ENCODE results near the gene SPRR2F. TPM values are rescaled to one million over a fixed set of nuclear protein-coding genes. Genes with fewer than 3 reads are reported as not detected.

The SPRR2F gene
- total RNA-seq, 1 donor from 2014 or later = 2.5 TPM

DNA sequence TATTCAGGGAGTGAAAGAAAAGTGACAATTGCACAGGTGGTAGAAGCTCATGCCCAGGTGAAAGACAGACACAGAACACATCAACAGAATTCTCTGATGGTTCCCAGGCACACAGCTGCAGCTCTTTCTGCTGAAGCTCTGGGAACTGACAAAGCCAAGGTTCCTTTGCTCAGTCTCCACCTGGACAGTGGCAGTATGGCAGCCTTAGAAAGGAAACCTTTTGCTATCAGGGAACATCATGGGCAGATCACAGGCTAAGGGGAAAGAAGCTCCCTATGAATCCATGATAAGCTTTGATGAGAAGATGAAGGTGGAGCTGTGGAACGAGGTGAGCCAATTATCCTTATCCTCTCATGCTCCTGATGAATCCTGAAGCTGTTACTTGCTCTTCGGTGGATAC is 43.1 kb downstream of the SPRR2F start:
- H3K27me3 Mint-ChIP-seq = peaks cover 10% of the 10 kb centered on the region
- H3K4me3 Mint-ChIP-seq = no peak overlapping the region
- H3K9me3 Mint-ChIP-seq = no peaks in the 10 kb centered on the region
- no peak overlapping the region for H3K27ac Mint-ChIP-seq
- TF ChIP-seq, protein P1, sequence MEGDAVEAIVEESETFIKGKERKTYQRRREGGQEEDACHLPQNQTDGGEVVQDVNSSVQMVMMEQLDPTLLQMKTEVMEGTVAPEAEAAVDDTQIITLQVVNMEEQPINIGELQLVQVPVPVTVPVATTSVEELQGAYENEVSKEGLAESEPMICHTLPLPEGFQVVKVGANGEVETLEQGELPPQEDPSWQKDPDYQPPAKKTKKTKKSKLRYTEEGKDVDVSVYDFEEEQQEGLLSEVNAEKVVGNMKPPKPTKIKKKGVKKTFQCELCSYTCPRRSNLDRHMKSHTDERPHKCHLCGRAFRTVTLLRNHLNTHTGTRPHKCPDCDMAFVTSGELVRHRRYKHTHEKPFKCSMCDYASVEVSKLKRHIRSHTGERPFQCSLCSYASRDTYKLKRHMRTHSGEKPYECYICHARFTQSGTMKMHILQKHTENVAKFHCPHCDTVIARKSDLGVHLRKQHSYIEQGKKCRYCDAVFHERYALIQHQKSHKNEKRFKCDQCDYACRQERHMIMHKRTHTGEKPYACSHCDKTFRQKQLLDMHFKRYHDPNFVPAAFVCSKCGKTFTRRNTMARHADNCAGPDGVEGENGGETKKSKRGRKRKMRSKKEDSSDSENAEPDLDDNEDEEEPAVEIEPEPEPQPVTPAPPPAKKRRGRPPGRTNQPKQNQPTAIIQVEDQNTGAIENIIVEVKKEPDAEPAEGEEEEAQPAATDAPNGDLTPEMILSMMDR (conservative IDR thresholded peaks at IDR 0.05) = no peak
- DNase-seq (ENCODE audit: extremely low spot score, unreplicated experiment) = no peak
- H3K36me3 Mint-ChIP-seq = no peaks in the 10 kb centered on the region
- no peaks in the 10 kb centered on the region for H3K4me1 Mint-ChIP-seq (ENCODE audit: unreplicated experiment)

Other genes starting within 250 kb of the SPRR2F start
- not detected in 2 replicates for gene SMCP, start 235.2 kb downstream of the SPRR2F start, total RNA-seq (ENCODE audit: low replicate concordance)
- gene IVL, start 205.0 kb downstream of the SPRR2F start, total RNA-seq (ENCODE audit: low replicate concordance) = 10.9 and 19.3 TPM in 2 replicates
- not detected in 2 replicates for gene SPRR5, start 166.3 kb downstream of the SPRR2F start, total RNA-seq (ENCODE audit: low replicate concordance)
- not detected in 2 replicates for gene SPRR4, start 142.9 kb downstream of the SPRR2F start, total RNA-seq (ENCODE audit: low replicate concordance)
- gene SPRR1A, start 129.4 kb downstream of the SPRR2F start, total RNA-seq (ENCODE audit: low replicate concordance) = 22.2 and 36.3 TPM in 2 replicates
- 155 and 164 TPM in 2 replicates for gene SPRR3, start 111.8 kb downstream of the SPRR2F start, total RNA-seq (ENCODE audit: low replicate concordance)
- 93.7 and 274 TPM in 2 replicates for gene SPRR1B, start 82.3 kb downstream of the SPRR2F start, total RNA-seq (ENCODE audit: low replicate concordance)
- 1.6 TPM in 1 of 2 replicates, not detected in the other for gene SPRR2D, start 72.4 kb downstream of the SPRR2F start, total RNA-seq (ENCODE audit: low replicate concordance)
- 0.75 and 2.3 TPM in 2 replicates for gene SPRR2A, start 56.0 kb downstream of the SPRR2F start, total RNA-seq (ENCODE audit: low replicate concordance)
- not detected in 2 replicates for gene SPRR2B, start 41.9 kb downstream of the SPRR2F start, total RNA-seq (ENCODE audit: low replicate concordance)
- gene SPRR2E, start 19.0 kb downstream of the SPRR2F start, total RNA-seq (ENCODE audit: low replicate concordance) = not detected in 2 replicates
- gene SPRR2G, start 37.4 kb upstream of the SPRR2F start, total RNA-seq (ENCODE audit: low replicate concordance) = not detected in 2 replicates
- gene LELP1, start 89.9 kb upstream of the SPRR2F start, total RNA-seq (ENCODE audit: low replicate concordance) = not detected in 2 replicates
- not detected in 2 replicates for gene PRR9, start 104.1 kb upstream of the SPRR2F start, total RNA-seq (ENCODE audit: low replicate concordance)
- gene LORICRIN, start 146.2 kb upstream of the SPRR2F start, total RNA-seq (ENCODE audit: low replicate concordance) = not detected in 2 replicates
- 0.87 and 1.3 TPM in 2 replicates for gene PGLYRP3, start 199.4 kb upstream of the SPRR2F start, total RNA-seq (ENCODE audit: low replicate concordance)
- 4.4 and 5.9 TPM in 2 replicates for gene PGLYRP4, start 235.3 kb upstream of the SPRR2F start, total RNA-seq (ENCODE audit: low replicate concordance)
- gene S100A9, start 244.3 kb upstream of the SPRR2F start, total RNA-seq (ENCODE audit: low replicate concordance) = 1,065 and 1,707 TPM in 2 replicates